ENCODE measurements around the gene ZDHHC22. TPM values are rescaled to one million over a fixed set of nuclear protein-coding genes. Genes with fewer than 3 reads are reported as not detected.

The ZDHHC22 gene
- total RNA-seq, 1 donor = not detected

- H3K4me2 ChIP-seq (ENCODE audit: insufficient read depth, low read length) = no peak overlapping the region
Measured at GRCh38 chr14:77142005-77142800, 612 bp upstream of the ZDHHC22 start.

GRCh38 chr14:77140359-77141213 is 1.0 kb downstream of the ZDHHC22 start:
- H4K20me1 ChIP-seq (ENCODE audit: insufficient read depth, low read length) = peaks cover 3% of the 10 kb centered on the region
- no peaks in the 10 kb centered on the region for H3K4me1 ChIP-seq (ENCODE audit: insufficient read depth, low read length)
- H3K9me3 ChIP-seq (ENCODE audit: low read depth, low read length) = no peaks in the 10 kb centered on the region
- H3K27ac ChIP-seq (ENCODE audit: low read depth, low read length) = no peak overlapping the region
- H3K27me3 ChIP-seq (ENCODE audit: insufficient read depth, low read length) = peaks cover 68% of the 10 kb centered on the region
- no peak for DNase-seq (ENCODE audit: insufficient read length, low spot score, missing footprints)
- no peak overlapping the region for H3K4me2 ChIP-seq (ENCODE audit: insufficient read depth, low read length)
- no peaks in the 10 kb centered on the region for H3K79me2 ChIP-seq (ENCODE audit: insufficient read depth, low read length)
- H3K4me3 ChIP-seq (ENCODE audit: insufficient read depth, low read length) = no peak overlapping the region
- no peak overlapping the region for H2AFZ ChIP-seq (ENCODE audit: low read length)
- no peaks in the 10 kb centered on the region for H3K36me3 ChIP-seq (ENCODE audit: insufficient read depth, low read length)
- TF ChIP-seq CTCF (IDR thresholded peaks at IDR 0.05; ENCODE audit: extremely low read depth, low read depth, low read length) = no peak

More at GRCh38 chr14:77142005-77142800, 612 bp upstream of the ZDHHC22 start:
- peaks cover 3% of the 10 kb centered on the region for H4K20me1 ChIP-seq (ENCODE audit: insufficient read depth, low read length)
- H3K36me3 ChIP-seq (ENCODE audit: insufficient read depth, low read length) = no peaks in the 10 kb centered on the region
- H2AFZ ChIP-seq (ENCODE audit: low read length) = no peak overlapping the region
- no peak overlapping the region for H3K4me3 ChIP-seq (ENCODE audit: insufficient read depth, low read length)
- no peaks in the 10 kb centered on the region for H3K9me3 ChIP-seq (ENCODE audit: low read depth, low read length)
- no peaks in the 10 kb centered on the region for H3K4me1 ChIP-seq (ENCODE audit: insufficient read depth, low read length)
- H3K79me2 ChIP-seq (ENCODE audit: insufficient read depth, low read length) = no peaks in the 10 kb centered on the region
- TF ChIP-seq CTCF (IDR thresholded peaks at IDR 0.05; ENCODE audit: extremely low read depth, low read depth, low read length) = no peak
- no peak overlapping the region for H3K27ac ChIP-seq (ENCODE audit: low read depth, low read length)
- H3K27me3 ChIP-seq (ENCODE audit: insufficient read depth, low read length) = peaks cover 83% of the 10 kb centered on the region
- DNase-seq (ENCODE audit: insufficient read length, low spot score, missing footprints) = no peak

GRCh38 chr14:77139540-77140358 is 1.8 kb downstream of the ZDHHC22 start:
- Histone ChIP-seq H3K79me2 (ENCODE audit: insufficient read depth, low read length) (no peaks in the 10 kb centered on the region), H3K4me1 (ENCODE audit: insufficient read depth, low read length) (no peaks in the 10 kb centered on the region), H2AFZ (ENCODE audit: low read length) (no peak overlapping the region), H3K27ac (ENCODE audit: low read depth, low read length) (no peak overlapping the region), H3K9me3 (ENCODE audit: low read depth, low read length) (no peaks in the 10 kb centered on the region), H4K20me1 (ENCODE audit: insufficient read depth, low read length) (peaks cover 3% of the 10 kb centered on the region), H3K27me3 (ENCODE audit: insufficient read depth, low read length) (peaks cover 64% of the 10 kb centered on the region), H3K4me2 (ENCODE audit: insufficient read depth, low read length) (no peak overlapping the region), H3K4me3 (ENCODE audit: insufficient read depth, low read length) (no peak overlapping the region), H3K36me3 (ENCODE audit: insufficient read depth, low read length) (no peaks in the 10 kb centered on the region)
- TF ChIP-seq CTCF (IDR thresholded peaks at IDR 0.05; ENCODE audit: extremely low read depth, low read depth, low read length) = peak; percentile 29
- DNase-seq (ENCODE audit: insufficient read length, low spot score, missing footprints) = peak; percentile 88

Measured in osteoblast (primary cell).